GM19043 (cell line): ENCODE measurements around the gene DOCK8.
"Not testable (repeated sequence)": the region's sequence is repeated elsewhere in the genome, so short reads cannot be mapped to it uniquely, and the experiment has no call there.

Experiments used
- ATAC-seq: cut with Tn5 transposase; IDR thresholded peaks from one replicate; pipeline ENCODE4 v1.9.1; 2021; ENCODE audit warnings: low read depth; ENCODE audit not compliant: unreplicated experiment

The DOCK8 gene

GRCh38 chr9:214648-215493 lies at the start of gene DOCK8:
TSS of gene DOCK8 (plus strand) at chr9:214865. CDS start at chr9:214977, 112 bp downstream.
- ATAC-seq: peak; percentile 76

GRCh38 chr9:169757-170156 lies 44.9 kb upstream of the DOCK8 start:
- ATAC-seq: not testable (repeated sequence)

GRCh38 chr9:178140-178825 lies 36.4 kb upstream of the DOCK8 start:
- ATAC-seq: not testable (repeated sequence)

- ATAC-seq: not testable (repeated sequence)
Observed at GRCh38 chr9:178970-179383, 35.7 kb upstream of the DOCK8 start, which contains the start of gene ZNG1A. TSS of gene ZNG1A (minus strand) at chr9:179056. CDS start at chr9:178969, 87 bp downstream.

GRCh38 chr9:199601-200000 lies 15.1 kb upstream of the DOCK8 start:
- not testable (repeated sequence) for ATAC-seq

- ATAC-seq: no peak
Observed at GRCh38 chr9:206481-206880, 8.2 kb upstream of the DOCK8 start.

GRCh38 chr9:209143-209758 lies 5.4 kb upstream of the DOCK8 start:
- ATAC-seq: no peak

GRCh38 chr9:211036-211435 lies 3.6 kb upstream of the DOCK8 start:
- no peak for ATAC-seq

- no peak for ATAC-seq
Observed at GRCh38 chr9:211557-211956, 3.1 kb upstream of the DOCK8 start.

- ATAC-seq: no peak
Observed at GRCh38 chr9:212297-212696, 2.4 kb upstream of the DOCK8 start.

GRCh38 chr9:213901-214300 lies 764 bp upstream of the DOCK8 start:
- ATAC-seq: not testable (repeated sequence)

- ATAC-seq: no peak
Observed at GRCh38 chr9:214351-214647, 366 bp upstream of the DOCK8 start.

GRCh38 chr9:215631-216155 lies 1.0 kb downstream of the DOCK8 start:
- no peak for ATAC-seq

- ATAC-seq: no peak
Observed at GRCh38 chr9:216866-217265, 2.2 kb downstream of the DOCK8 start.

- ATAC-seq: no peak
Observed at GRCh38 chr9:217950-218349, 3.3 kb downstream of the DOCK8 start.

- not testable (repeated sequence) for ATAC-seq
Observed at GRCh38 chr9:219036-219435, 4.4 kb downstream of the DOCK8 start.

GRCh38 chr9:219670-220365 lies 5.2 kb downstream of the DOCK8 start:
- ATAC-seq: no peak

- no peak for ATAC-seq
Observed at GRCh38 chr9:221989-222776, 7.5 kb downstream of the DOCK8 start.

- no peak for ATAC-seq
Observed at GRCh38 chr9:223152-223551, 8.5 kb downstream of the DOCK8 start.

- no peak for ATAC-seq
Observed at GRCh38 chr9:224026-224425, 9.4 kb downstream of the DOCK8 start.
